ENCODE measurements around the gene TRAF7.

DNA sequence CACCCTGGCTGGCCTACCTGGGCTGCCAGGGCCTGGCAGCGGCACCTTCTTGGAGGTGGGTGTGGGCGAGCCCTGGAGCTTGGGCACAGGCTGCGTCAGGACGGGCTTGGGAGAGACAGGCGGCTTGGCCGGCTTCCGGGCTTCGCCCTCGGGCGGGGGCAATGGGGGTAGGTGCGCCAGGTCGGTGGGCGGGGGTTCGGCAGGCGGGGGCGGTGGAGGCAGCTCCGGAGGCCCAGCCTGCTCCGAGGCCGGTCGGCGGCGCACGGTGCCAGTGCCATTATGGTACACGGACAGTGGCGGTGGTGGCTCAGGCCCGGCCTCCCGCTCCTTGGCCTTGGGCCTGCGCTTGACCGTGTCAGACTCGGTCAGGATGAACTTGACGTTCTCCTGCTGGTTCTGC lies 24.0 kb downstream of the TRAF7 start:
- TF ChIP-seq MAFK (IDR thresholded peaks at IDR 0.05; ENCODE audit: low read depth, low read length) (no peak), YY1 (IDR thresholded peaks at IDR 0.05; ENCODE audit: low read depth, low read length) (no peak), POLR2A (IDR thresholded peaks at IDR 0.05; ENCODE audit: control extremely low read depth in 1 of 2, low read depth in 2 of 2, low read length in 2 of 2) (no peak), RAD21 (IDR thresholded peaks at IDR 0.05 in 1 of 2, conservative IDR thresholded peaks at IDR 0.05 in 1 of 2; ENCODE audit: low read depth in 2 of 2, low read length in 2 of 2) (no peak)
